ENCODE results near the gene TASP1.

GRCh38 chr20:13419477-13419876, 219.3 kb downstream of the TASP1 start:
- TF ChIP-seq CTCF (IDR thresholded peaks at IDR 0.05): no peak
- no peak for TF ChIP-seq SIN3A (IDR thresholded peaks at IDR 0.05; ENCODE audit: borderline replicate concordance, insufficient read depth, low read depth, low read length)

All from Panc1 (cell line).